Liver (tissue), 9 donors: Measurements from ENCODE around the gene PDZD2. TPM values are rescaled to one million over a fixed set of nuclear protein-coding genes. Genes with fewer than 3 reads are reported as not detected.
A peak's percentile ranks its signal among the peaks of the same experiment; 100 is the strongest.

Experiments
- DNase-seq: peaks from one replicate; pipeline ENCODE4 v3.0.0-alpha.2; 2017; ENCODE audit warnings: low spot score
- H3K27ac ChIP-seq, 2 donors: one replicate each; pipeline ENCODE4 v1.7.0; 2013; ENCODE audit warnings: inconsistent platforms in 2 of 2, low read length in 2 of 2, control low read depth in 1 of 2, low read depth in 1 of 2, mild to moderate bottlenecking in 1 of 2
- H3K27me3 ChIP-seq, 4 donors: one replicate each; pipeline versions ENCODE4 v1.6.1 to v1.7.0; 2013; ENCODE audit warnings: low read length in 3 of 4, inconsistent platforms in 1 of 4, mild to moderate bottlenecking in 1 of 4, moderate library complexity in 1 of 4; ENCODE audit not compliant: control insufficient read depth in 4 of 4, insufficient read depth in 4 of 4
- H3K36me3 ChIP-seq, 4 donors: one replicate each; pipeline versions ENCODE4 v1.6.1 to v1.7.0; 2013; ENCODE audit warnings: low read length in 3 of 4, mild to moderate bottlenecking in 3 of 4, low read depth in 1 of 4, moderate library complexity in 1 of 4; ENCODE audit not compliant: control insufficient read depth in 4 of 4, insufficient read depth in 3 of 4
- H3K4me1 ChIP-seq, 4 donors: one replicate each; pipeline versions ENCODE4 v1.6.1 to v1.7.0; 2013; ENCODE audit warnings: low read length in 3 of 4, mild to moderate bottlenecking in 3 of 4, moderate library complexity in 1 of 4; ENCODE audit not compliant: control insufficient read depth in 4 of 4, insufficient read depth in 4 of 4
- H3K4me3 ChIP-seq, 3 donors: one replicate each; pipeline versions ENCODE4 v1.6.1 to v1.7.0; 2013; ENCODE audit warnings: low read length in 3 of 3, control low read depth in 1 of 3, low read depth in 1 of 3, mild to moderate bottlenecking in 1 of 3
- H3K9ac ChIP-seq, 2 donors: one replicate each; pipeline ENCODE4 v1.7.0; 2013; ENCODE audit warnings: low read length in 2 of 2, mild to moderate bottlenecking in 2 of 2, moderate library complexity in 2 of 2, control low read depth in 1 of 2, low read depth in 1 of 2
- H3K9me3 ChIP-seq, 4 donors: one replicate each; pipeline versions ENCODE4 v1.6.1 to v1.7.0; 2013; ENCODE audit warnings: low read length in 3 of 4; ENCODE audit not compliant: control insufficient read depth in 4 of 4
- ATF3 ChIP-seq: IDR thresholded peaks from 2 replicates; pipeline ENCODE4 v1.6.1; 2016; ENCODE audit warnings: antibody characterized with exemption
- CTCF ChIP-seq: fragments of 150-350 bp; IDR thresholded peaks from 2 replicates; pipeline ENCODE4 v1.5.1; 2017; ENCODE audit warnings: improper control_type of control experiment, low read depth, low read length; ENCODE audit not compliant: missing input control
- EGR1 ChIP-seq, 2 donors: IDR thresholded peaks; 2 replicates each; pipeline ENCODE4 v1.6.1; 2016 to 2018; ENCODE audit warnings: antibody characterized with exemption in 2 of 2, low read depth in 2 of 2
- FOXA1 ChIP-seq: IDR thresholded peaks from 2 replicates; pipeline ENCODE4 v1.6.1; 2016; ENCODE audit warnings: antibody characterized with exemption
- FOXA2 ChIP-seq: IDR thresholded peaks from 2 replicates; pipeline ENCODE4 v1.6.1; 2016; ENCODE audit warnings: antibody characterized with exemption
- GABPA ChIP-seq, 2 donors: IDR thresholded peaks in 1 of 2; conservative IDR thresholded peaks in 1 of 2; 2 replicates each; pipeline ENCODE4 v1.6.1; 2016; ENCODE audit warnings: antibody characterized with exemption in 2 of 2, mild to moderate bottlenecking in 1 of 2, moderate library complexity in 1 of 2
- HNF4A ChIP-seq, 2 donors: conservative IDR thresholded peaks; 2 replicates each; pipeline ENCODE4 v1.6.1; 2016; ENCODE audit warnings: antibody characterized with exemption in 2 of 2, mild to moderate bottlenecking in 2 of 2
- HNF4G ChIP-seq: IDR thresholded peaks from 2 replicates; pipeline ENCODE4 v1.6.1; 2016; ENCODE audit warnings: antibody characterized with exemption
- JUND ChIP-seq, 2 donors: IDR thresholded peaks; 2 replicates each; pipeline ENCODE4 v1.6.1; 2016; ENCODE audit warnings: antibody characterized with exemption in 2 of 2
- MAX ChIP-seq: IDR thresholded peaks from 2 replicates; pipeline ENCODE4 v1.6.1; 2016; ENCODE audit warnings: antibody characterized with exemption
- NR2F2 ChIP-seq: IDR thresholded peaks from 2 replicates; pipeline ENCODE4 v1.6.1; 2016; ENCODE audit warnings: antibody characterized with exemption
- RAD21 ChIP-seq, 2 donors: IDR thresholded peaks; 2 replicates each; pipeline ENCODE4 v1.6.1; 2016; ENCODE audit warnings: antibody characterized with exemption in 2 of 2, mild to moderate bottlenecking in 2 of 2
- RXRA ChIP-seq, 2 donors: IDR thresholded peaks; 2 replicates each; pipeline ENCODE4 v1.6.1; 2017 to 2018; ENCODE audit warnings: antibody characterized with exemption in 2 of 2, mild to moderate bottlenecking in 1 of 2
- SP1 ChIP-seq: IDR thresholded peaks from 2 replicates; pipeline ENCODE4 v1.6.1; 2018; ENCODE audit warnings: antibody characterized with exemption, mild to moderate bottlenecking
- TAF1 ChIP-seq: conservative IDR thresholded peaks from 2 replicates; pipeline ENCODE4 v1.6.1; 2016; ENCODE audit warnings: antibody characterized with exemption, mild to moderate bottlenecking
- YY1 ChIP-seq: IDR thresholded peaks from 2 replicates; pipeline ENCODE4 v1.6.1; 2016; ENCODE audit warnings: antibody characterized with exemption, mild to moderate bottlenecking
- ZBTB33 ChIP-seq: IDR thresholded peaks from 2 replicates; pipeline ENCODE4 v1.6.1; 2016; ENCODE audit warnings: antibody characterized with exemption
- WGBS: extraction: QIAGEN DNeasy Blood & Tissue Kit; methylation state at CpG from one replicate; pipeline ENCODE4 v1.1.7; 2013; 5-methylcytosine and 5-hydroxymethylcytosine counted together
- polyA plus RNA-seq, 2 donors: library from polyadenylated mRNA; stranded (reverse) in 1 of 2; unstranded in 1 of 2; fragments of 200-250 nt in 1 of 2; fragments of >200 nt in 1 of 2; fragmentation: Nextera tagmentation in 1 of 2; extraction: Ambion mirVana in 1 of 2; gene quantifications; one replicate each; pipeline versions ENCODE4 v1.2.1 to v1.2.3, GENCODE V29; 2013 to 2015
- total RNA-seq, 2 donors: library from RNA; depleted of rRNA; stranded (reverse); fragments of >200 nt; gene quantifications; one replicate each; pipeline ENCODE4 v1.2.3, GENCODE V29; 2014
- donor health status: healthy.
- donor health status: healthy.
- donor health status: healthy.
- donor health status: healthy.
- donor health status: healthy.

PDZD2 gene
- total and polyA plus RNA-seq, 4 donors: 0.27 to 1.1 (median 0.54) TPM

- TF ChIP-seq CTCF (no peak), FOXA2 (no peak), ATF3 (no peak), GABPA (IDR thresholded peaks at IDR 0.05 in 1 of 2, conservative IDR thresholded peaks at IDR 0.05 in 1 of 2) (no peak)
These were observed 485.2 kb downstream of the PDZD2 start (continued) for GRCh38 chr5:32123889-32124676.

GRCh38 chr5:32126691-32127090 is 487.8 kb downstream of the PDZD2 start:
- H3K4me1 ChIP-seq: peaks cover 3 to 11% (median 7%) of the 10 kb centered on the region in 4 donors

GRCh38 chr5:32127711-32128110 is 488.8 kb downstream of the PDZD2 start:
- H3K9ac ChIP-seq: no peak overlapping the region
- peaks cover 4 to 28% (median 16%) of the 10 kb centered on the region in 4 donors for H3K36me3 ChIP-seq
- no peaks in the 10 kb centered on the region for H3K9me3 ChIP-seq
- DNase-seq: no peak
- H3K4me3 ChIP-seq: no peak overlapping the region
- 82% methylated on average over 3 of the region's 3 CpGs for WGBS
- peaks cover 3 to 11% (median 7%) of the 10 kb centered on the region in 4 donors for H3K4me1 ChIP-seq
- TF ChIP-seq ATF3: no peak
- TF ChIP-seq YY1: no peak
- TF ChIP-seq TAF1: no peak
- TF ChIP-seq JUND (IDR thresholded peaks at IDR 0.05): no peak
- no peak for TF ChIP-seq MAX
- TF ChIP-seq FOXA2: no peak
- TF ChIP-seq NR2F2: no peak
- no peak for TF ChIP-seq ZBTB33
- no peak for TF ChIP-seq GABPA (IDR thresholded peaks at IDR 0.05 in 1 of 2, conservative IDR thresholded peaks at IDR 0.05 in 1 of 2)
- no peak for TF ChIP-seq FOXA1
- no peak for TF ChIP-seq HNF4G
- TF ChIP-seq CTCF: no peak
- TF ChIP-seq RAD21 (IDR thresholded peaks at IDR 0.05): no peak
- TF ChIP-seq HNF4A (conservative IDR thresholded peaks at IDR 0.05): no peak
- no peak for TF ChIP-seq EGR1 (IDR thresholded peaks at IDR 0.05; ENCODE audit: low read depth in 2 of 2)
- TF ChIP-seq RXRA (IDR thresholded peaks at IDR 0.05): no peak
- TF ChIP-seq SP1: no peak
- no peaks in the 10 kb centered on the region for H3K27me3 ChIP-seq
- H3K27ac ChIP-seq: no peak overlapping the region

More at GRCh38 chr5:32126691-32127090, 487.8 kb downstream of the PDZD2 start:
- no peak overlapping the region for H3K9ac ChIP-seq
- peaks cover 4 to 29% (median 15%) of the 10 kb centered on the region in 4 donors for H3K36me3 ChIP-seq
- no peak overlapping the region for H3K27ac ChIP-seq
- no peak overlapping the region for H3K4me3 ChIP-seq
- no peaks in the 10 kb centered on the region for H3K9me3 ChIP-seq
- WGBS: 25% methylated on average over 1 of the region's 1 CpG
- DNase-seq: no peak
- H3K27me3 ChIP-seq: no peaks in the 10 kb centered on the region
- no peak for TF ChIP-seq NR2F2
- peak in 1 of 2 donors; percentile 5 for TF ChIP-seq RAD21 (IDR thresholded peaks at IDR 0.05)
